Upper lobe of left lung (tissue), 4 donors: Measurements from ENCODE around the gene PITX1.

Experiments
- CTCF ChIP-seq, 6 experiments: fragments of 450-650 bp in 4 of 6; fragments of 200-600 bp in 2 of 6; sonication (generic) in 2 of 6; IDR thresholded peaks; one replicate each; pipeline ENCODE4 v1.5.1; 2016 to 2019; ENCODE audit warnings: antibody characterized with exemption in 6 of 6
- EP300 ChIP-seq, 4 donors: sonication (generic); formaldehyde crosslinking; IDR thresholded peaks; one replicate each; pipeline ENCODE4 v1.5.1; 2017; ENCODE audit warnings: antibody characterized with exemption in 4 of 4, control low read depth in 2 of 4
- POLR2A ChIP-seq, 4 donors: fragments of 450-650 bp; IDR thresholded peaks; one replicate each; pipeline ENCODE4 v1.5.1; 2016 to 2017; ENCODE audit warnings: antibody characterized with exemption in 4 of 4, mild to moderate bottlenecking in 2 of 4
- POLR2AphosphoS5 ChIP-seq, 2 donors: sonication (generic); formaldehyde crosslinking; IDR thresholded peaks; one replicate each; pipeline ENCODE4 v1.5.1; 2017; ENCODE audit warnings: antibody characterized with exemption in 2 of 2

DNA sequence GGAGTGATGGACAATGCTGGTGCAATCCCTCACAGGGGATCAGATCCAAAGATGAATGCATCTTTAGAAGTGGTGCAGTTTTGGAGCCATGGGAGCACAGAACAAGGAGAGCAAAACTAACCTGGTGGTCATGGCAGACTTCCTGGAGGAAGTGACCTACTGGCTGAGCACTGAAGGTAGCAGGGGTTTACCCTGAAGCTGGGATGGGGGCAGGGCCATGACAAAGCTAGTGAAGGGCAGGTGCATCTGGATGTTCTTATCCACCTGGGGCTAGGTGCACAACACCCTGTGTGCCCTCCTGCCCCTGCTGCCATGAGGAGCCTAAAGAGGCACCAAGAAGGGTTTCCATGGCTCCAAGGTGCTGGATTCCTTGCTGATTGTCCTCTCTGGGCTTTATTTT lies 11.5 kb upstream of the PITX1 start:
- TF ChIP-seq CTCF (IDR thresholded peaks at IDR 0.05) (no peak), POLR2A (IDR thresholded peaks at IDR 0.05) (no peak), POLR2AphosphoS5 (IDR thresholded peaks at IDR 0.05) (no peak), EP300 (IDR thresholded peaks at IDR 0.05) (no peak)
